HG02885 (cell line): ENCODE results near the gene MAGI2.

ENCODE experiments used
- ATAC-seq: cut with Tn5 transposase; IDR thresholded peaks from one replicate; pipeline ENCODE4 v1.9.1; 2021; ENCODE audit warnings: mild to moderate bottlenecking; ENCODE audit not compliant: unreplicated experiment, poor library complexity

The MAGI2 gene

DNA sequence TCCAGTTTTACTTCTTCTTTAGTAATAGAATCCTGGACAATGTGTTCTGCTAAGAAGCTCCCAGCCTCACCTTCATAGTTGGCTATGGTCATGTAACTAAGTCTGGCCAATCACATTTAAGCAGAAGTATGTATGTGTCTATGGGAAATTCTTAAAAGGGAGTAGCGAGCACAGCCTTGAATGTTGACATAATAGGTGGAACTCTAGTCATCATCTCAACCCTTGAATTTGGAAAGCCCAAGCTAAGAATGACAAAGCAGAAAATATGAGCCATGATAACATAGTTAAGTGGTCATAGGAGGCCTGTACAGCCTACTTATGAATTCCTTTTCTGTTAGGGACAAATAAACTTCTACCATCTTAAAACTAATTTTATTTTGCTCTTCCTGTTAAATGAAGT is 134.1 kb downstream of the MAGI2 start:
- no peak for ATAC-seq

- ATAC-seq: no peak
Measured at GRCh38 chr7:79317728-79318127, 135.7 kb downstream of the MAGI2 start.

GRCh38 chr7:79312022-79312421 is 141.4 kb downstream of the MAGI2 start:
- ATAC-seq: no peak

- ATAC-seq: no peak
Measured at GRCh38 chr7:79308192-79308591, 145.3 kb downstream of the MAGI2 start.

DNA sequence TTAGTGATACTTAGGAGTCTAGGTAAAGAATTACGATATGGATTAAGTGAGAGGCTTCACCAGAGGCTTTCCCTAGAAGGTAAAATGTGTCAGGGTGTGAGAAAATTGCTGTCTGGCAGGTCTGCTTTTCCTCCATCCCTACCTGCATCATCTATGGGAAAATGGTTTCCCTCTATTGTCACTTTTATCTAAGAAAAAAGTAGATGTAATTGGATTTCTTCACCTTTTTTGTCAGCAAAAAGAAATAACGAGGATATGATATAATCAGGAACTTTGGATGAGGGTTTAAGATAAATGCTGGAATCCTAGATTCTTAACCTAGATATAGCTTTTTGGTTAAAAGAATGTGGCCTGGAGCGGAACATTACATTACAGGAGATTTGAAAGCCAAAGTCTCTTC is 146.1 kb downstream of the MAGI2 start:
- ATAC-seq: no peak

- no peak for ATAC-seq
Measured at GRCh38 chr7:79304711-79305110, 148.8 kb downstream of the MAGI2 start.

GRCh38 chr7:79302293-79302692 is 151.2 kb downstream of the MAGI2 start:
- no peak for ATAC-seq

GRCh38 chr7:79301419-79301818 is 152.0 kb downstream of the MAGI2 start:
- ATAC-seq: no peak

DNA sequence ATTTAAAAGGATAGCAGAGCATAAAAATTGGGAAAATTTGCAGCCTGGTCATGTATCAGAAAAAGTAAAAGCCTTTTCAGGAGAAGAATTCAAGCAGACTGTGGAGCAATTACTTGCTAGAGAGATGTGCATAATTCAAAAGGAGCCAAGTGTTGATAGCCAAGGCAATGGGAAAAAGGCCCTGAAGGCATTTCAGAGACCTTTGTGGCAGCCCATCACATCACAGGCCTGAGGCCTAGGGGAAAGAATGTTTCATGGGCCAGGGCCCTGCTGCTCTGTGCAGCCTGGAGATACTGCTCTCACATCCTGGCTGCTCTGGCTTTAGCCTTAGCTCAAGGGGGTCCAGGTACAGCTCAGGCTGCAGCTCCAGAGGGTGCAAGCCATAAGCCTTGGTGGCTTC is 152.9 kb downstream of the MAGI2 start:
- no peak for ATAC-seq

- peak; percentile 76 for ATAC-seq
Measured at GRCh38 chr7:79298145-79298760, 155.2 kb downstream of the MAGI2 start.

GRCh38 chr7:79296553-79297320 is 156.7 kb downstream of the MAGI2 start:
- no peak for ATAC-seq

GRCh38 chr7:79293655-79294142 is 159.8 kb downstream of the MAGI2 start:
- no peak for ATAC-seq

DNA sequence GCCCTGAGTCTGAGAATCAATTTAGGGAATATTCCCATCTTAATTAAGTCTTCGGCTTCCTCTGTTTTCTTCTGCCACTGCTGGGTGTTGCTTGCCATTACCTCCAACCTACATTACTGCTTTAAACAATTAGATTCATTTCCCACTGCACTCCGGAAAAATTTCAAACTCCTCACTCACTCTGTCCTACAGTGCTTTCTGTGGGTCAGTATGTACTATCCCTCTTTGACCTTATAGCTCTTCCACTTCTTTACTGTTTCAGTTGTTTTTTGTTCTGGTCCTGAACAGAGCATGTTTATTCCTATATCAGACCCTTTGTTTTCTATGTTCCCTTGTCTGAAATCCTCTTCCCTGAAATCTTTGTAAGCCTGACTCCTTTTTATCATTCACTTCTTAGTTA is 160.6 kb downstream of the MAGI2 start:
- no peak for ATAC-seq

DNA sequence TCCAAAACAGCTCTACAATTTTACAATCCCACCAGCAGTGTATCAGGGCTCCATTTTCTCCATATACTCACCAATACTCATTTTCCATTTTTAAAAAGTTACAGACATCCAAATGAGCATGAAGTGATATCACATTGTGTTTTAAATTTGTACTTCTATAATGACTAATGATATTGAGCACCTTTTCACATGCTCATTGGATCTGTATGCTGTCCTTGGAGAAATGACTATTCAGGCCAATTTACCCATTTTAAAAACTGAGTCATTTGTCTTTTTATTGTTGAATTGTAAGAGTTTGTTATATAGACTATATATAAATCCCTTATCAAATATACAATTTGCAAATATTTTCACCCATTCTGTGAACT is 162.0 kb downstream of the MAGI2 start:
- no peak for ATAC-seq

GRCh38 chr7:79290841-79291497 is 162.5 kb downstream of the MAGI2 start:
- ATAC-seq: no peak

GRCh38 chr7:79290398-79290797 is 163.1 kb downstream of the MAGI2 start:
- ATAC-seq: no peak

- ATAC-seq: no peak
Measured at GRCh38 chr7:79288655-79289054, 164.8 kb downstream of the MAGI2 start.

DNA sequence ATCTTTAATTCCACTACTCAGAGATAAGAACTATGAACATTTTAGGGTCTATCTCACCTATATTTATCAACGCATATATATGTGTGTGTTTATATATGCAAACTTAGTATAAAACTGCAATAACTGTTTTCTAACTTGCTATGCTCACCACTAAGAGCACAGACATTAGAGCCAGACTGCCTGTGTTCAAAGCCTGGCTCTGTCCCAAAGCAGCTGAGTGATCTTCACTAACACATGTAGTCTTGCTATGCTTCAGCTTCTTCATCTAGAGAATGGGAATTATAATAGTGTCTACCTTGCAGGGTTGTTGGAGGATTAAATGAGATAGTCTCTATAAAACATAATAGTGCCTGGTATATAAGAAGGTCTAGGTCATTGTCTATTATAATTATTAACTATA is 165.5 kb downstream of the MAGI2 start:
- ATAC-seq: no peak

DNA sequence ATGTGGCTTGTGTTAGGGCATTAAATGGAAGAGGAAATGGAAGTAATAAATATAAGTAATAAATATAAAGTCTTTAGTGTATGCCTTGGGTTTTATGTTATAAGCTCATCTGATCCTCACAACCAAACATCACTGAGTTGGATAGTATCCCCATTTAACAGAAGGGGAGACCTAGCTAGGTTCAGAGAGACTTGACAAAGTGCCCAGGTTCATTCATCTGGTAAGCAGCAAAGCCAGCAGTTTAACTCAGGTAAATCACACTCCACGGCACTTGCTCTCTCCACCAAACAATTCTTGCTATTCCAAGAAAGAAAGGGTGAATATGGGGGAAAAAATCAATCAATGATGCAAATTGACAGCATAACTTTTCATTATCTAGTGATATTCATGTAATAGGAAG is 167.3 kb downstream of the MAGI2 start:
- ATAC-seq: no peak

DNA sequence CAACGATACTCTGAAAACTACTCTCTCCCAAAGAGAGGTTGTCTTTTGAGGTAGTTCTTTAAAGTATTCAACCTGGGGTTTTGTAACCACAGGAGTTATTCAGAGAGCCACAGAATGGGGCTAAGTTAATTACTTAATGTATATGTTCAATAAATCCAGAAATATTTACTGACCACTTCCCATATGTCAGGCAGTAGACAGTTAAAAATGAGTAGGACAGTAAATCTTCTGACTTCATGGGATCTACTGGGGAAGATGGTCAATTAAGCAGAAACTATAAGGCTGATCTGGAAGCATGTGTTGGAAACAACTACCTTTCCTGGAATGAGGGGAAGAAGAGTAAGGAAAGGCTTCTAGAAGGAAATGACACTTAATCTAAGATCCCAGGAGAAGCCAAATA is 167.7 kb downstream of the MAGI2 start:
- ATAC-seq: no peak

DNA sequence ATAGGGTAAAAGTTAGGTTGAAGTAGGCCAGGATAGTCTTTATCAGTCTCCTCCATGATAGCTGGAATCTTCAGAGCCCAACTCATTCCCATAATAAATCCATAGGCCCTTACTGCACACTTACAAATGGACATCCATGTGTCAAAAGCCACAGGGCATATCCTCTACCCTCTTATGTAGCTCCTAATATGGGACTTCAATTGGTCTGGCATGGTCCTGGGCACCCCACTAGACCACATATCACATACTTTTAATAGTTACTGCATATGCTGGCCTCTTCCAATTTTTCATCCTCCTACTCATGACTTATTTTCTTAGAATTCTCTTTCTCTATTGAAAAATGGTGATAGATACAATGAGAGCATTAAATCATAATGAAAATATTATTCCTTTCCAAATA is 169.3 kb downstream of the MAGI2 start:
- no peak for ATAC-seq
